Fibroblast of mammary gland (primary cell): ENCODE results near the gene SPG11.

ENCODE experiments used
- DNase-seq: peaks from one replicate; pipeline ENCODE4 v3.0.0-alpha.2; 2010; ENCODE audit warnings: low read depth
- H3K4me3 ChIP-seq: 2 replicates; pipeline ENCODE4 v1.5.1; 2011; ENCODE audit warnings: low read depth, mild to moderate bottlenecking, low read length, moderate library complexity; ENCODE audit not compliant: control insufficient read depth
- CTCF ChIP-seq: conservative IDR thresholded peaks from 2 replicates; pipeline ENCODE4 v1.5.1; 2011; ENCODE audit warnings: low read depth, low read length, inconsistent platforms; ENCODE audit not compliant: control insufficient read depth, insufficient read depth

SPG11 gene

GRCh38 chr15:44585633-44586032 is 77.8 kb downstream of the SPG11 start:
- no peak for TF ChIP-seq CTCF
- DNase-seq, result no peak
- no peak overlapping the region for H3K4me3 ChIP-seq

GRCh38 chr15:44584162-44584749 is 79.2 kb downstream of the SPG11 start:
- TF ChIP-seq CTCF, result peak; percentile 41
- DNase-seq, result peak; percentile 53

GRCh38 chr15:44580105-44580504 is 83.4 kb downstream of the SPG11 start:
- H3K4me3 ChIP-seq, result no peak overlapping the region
- DNase-seq, result no peak
- TF ChIP-seq CTCF, result no peak

More at GRCh38 chr15:44584162-44584749, 79.2 kb downstream of the SPG11 start:
- H3K4me3 ChIP-seq, result no peak overlapping the region

- no peak for TF ChIP-seq CTCF
- no peak for DNase-seq
- no peak overlapping the region for H3K4me3 ChIP-seq
Observed at GRCh38 chr15:44574734-44575133, 88.7 kb downstream of the SPG11 start.

GRCh38 chr15:44573386-44573785 is 90.1 kb downstream of the SPG11 start:
- TF ChIP-seq CTCF, result no peak
- no peak overlapping the region for H3K4me3 ChIP-seq
- no peak for DNase-seq

- DNase-seq, result no peak
- TF ChIP-seq CTCF, result no peak
- no peak overlapping the region for H3K4me3 ChIP-seq
Observed at GRCh38 chr15:44570361-44570760, 93.1 kb downstream of the SPG11 start.

- no peak overlapping the region for H3K4me3 ChIP-seq
- TF ChIP-seq CTCF, result no peak
- no peak for DNase-seq
Observed at GRCh38 chr15:44569316-44569715, 94.1 kb downstream of the SPG11 start.
